ENCODE results near the gene NCKIPSD.

Gene NCKIPSD

DNA sequence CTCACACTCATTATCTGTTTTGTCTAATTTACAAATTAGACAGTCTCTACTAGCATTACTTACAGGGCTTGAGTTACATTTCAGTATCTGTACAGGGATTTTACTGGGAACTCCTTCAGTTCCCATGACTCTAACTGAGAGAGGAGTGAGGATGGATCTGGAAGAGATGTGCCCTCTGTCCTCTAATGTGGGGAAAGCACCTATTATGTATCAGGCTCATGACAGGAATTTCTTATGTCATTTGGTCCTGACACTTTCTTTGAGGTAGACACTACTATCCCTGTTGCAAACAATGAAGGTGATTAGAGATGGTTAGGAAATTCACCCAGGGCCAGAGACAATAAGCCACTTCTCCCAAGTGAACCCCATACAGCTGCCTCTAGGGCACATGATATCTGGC lies 10.9 kb upstream of the NCKIPSD start:
- DNase-seq (ENCODE audit: low read depth in 2 of 3, low spot score in 2 of 3): no peak

DNA sequence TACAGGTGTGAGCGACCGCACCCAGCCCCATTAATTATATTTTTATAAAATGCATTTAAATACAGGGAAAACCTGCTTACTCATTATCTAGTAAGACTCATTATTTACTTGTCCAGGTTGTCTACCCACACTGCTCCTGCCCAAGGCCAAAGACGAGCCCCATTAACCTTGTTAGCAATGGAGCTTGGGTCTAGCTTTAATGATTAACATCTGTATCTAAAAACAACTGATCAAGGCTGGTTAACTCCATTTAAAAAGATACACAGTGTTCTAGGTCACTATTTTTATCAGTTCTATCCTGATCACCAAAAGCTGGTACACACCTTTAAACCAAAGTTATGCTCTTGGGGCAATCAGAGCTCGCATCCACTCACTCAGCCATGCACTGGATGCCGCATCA lies 10.4 kb upstream of the NCKIPSD start:
- DNase-seq (ENCODE audit: low read depth in 2 of 3, low spot score in 2 of 3): no peak

DNA sequence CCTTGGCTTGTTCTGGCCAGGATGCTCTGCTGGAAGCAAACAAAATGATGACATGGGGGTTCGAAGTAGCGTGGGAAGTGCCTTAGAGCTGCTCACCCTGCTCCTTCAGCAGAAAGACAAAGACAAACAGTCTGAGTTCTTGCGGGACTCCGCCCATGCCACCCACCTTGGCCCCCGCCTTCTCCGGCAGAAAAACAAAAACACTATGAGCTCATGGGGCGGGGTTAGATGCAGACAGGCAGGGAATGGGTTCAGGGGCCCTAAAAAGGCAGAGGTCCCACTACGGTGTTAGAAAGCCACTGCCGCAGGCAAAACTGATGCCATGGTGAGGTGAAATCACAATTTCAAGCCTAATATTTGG lies 9.7 kb upstream of the NCKIPSD start:
- no peak for DNase-seq (ENCODE audit: low read depth in 2 of 3, low spot score in 2 of 3)

DNA sequence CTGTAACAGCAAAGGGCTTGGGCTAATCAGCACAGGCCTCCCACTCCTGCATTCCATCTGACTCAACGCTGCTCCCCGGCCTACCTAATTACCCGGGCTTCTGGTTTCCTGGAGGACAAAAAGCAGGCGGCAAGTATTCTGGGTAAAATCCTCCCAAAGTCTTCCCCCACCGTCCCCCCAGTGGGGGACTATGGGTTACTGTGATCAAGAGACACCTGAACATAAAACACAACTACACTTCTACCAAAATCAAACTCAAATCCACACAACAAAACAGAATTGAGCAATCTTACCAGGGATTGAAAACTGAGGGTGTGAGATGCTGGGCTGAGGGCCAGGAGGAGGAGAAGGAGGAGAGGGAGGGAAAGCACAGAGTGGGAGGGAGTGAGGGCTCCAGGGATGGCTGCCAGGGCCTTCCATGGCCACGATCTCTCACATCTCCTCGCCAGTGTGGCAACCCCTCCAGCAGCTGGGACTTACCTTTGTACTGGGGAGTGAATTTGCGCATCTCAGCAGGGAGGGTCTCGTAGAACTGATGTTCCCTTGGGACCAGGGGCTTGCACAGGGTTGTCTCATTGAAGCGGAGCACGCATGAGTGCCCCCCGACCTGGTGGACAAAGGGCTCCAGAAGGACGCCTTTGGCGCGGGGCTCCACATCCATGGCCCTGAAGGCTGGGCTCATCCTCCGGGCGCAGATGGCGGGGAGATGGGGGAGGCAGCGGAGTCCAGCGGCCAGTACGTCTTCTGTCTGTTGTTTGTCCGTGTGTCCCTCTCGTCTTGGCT lies 9.1 kb upstream of the NCKIPSD start:
- DNase-seq (ENCODE audit: low read depth in 2 of 3, low spot score in 2 of 3): no peak

DNA sequence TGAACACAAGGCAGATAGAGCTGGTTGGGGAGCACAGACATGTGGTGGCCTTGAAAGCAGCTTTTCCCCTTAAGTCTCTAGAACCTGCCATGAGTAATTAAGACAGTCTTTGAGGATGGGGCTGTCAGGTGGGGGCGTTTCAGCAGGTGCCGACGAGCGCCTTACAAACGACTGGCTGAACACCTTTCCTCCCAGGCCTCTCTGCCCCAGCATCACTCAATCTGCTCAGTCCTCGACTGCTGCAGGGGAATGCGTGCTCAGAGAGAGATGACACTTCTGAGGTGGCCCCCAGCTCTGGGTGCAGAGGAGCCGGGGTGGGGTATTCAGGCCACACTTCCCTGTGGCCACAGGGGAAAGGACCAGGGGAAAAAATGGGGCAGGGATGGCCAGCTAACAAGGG lies 8.1 kb upstream of the NCKIPSD start:
- DNase-seq (ENCODE audit: low read depth in 2 of 3, low spot score in 2 of 3): no peak

DNA sequence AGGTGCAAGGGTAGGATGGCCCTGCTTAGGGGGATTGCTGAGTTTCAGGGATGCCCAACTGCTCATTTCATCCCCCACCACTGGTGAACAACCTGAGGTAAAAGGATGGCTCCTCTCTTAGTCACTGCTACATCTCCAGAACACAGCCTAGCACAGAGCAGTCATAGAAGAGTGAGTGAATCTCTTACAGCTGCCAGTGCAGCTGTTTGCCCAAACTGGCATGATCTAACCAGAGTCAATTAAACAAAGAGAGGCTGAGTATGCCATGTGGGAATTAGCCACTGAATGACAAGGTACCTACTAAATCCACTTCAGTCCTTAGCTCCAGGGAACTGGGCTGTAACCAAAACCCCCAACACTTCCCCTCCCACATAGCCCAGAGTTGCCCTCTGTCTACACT lies 6.8 kb upstream of the NCKIPSD start:
- DNase-seq (ENCODE audit: low read depth in 2 of 3, low spot score in 2 of 3): no peak

DNA sequence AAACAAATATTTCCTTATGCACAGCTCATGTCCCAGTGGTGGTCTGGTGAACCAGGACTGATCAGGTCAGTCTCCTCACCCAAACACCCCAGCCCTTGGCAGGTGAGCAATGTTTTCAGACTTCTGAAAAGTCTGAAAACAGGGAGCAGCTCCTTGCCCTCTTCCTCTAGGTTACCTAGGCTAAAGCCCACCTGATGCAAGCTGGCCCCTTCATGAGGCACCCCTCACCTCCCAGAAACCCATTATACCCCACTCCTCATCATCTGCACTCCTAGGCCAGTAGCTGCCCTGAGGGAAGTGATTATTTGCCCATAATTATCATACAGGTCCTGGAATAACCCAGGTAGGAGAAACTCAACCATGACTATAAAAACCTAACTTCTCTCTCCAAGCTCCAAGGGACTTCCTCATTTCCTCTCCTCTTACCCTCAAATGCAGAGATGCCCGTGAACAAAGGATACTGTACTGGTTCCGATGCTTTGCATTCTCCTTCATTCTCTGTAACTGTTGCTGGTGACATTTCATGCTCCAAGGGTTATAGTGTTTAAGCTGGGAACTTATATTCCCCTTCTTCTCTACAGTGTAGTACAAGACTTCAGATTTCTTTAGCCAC lies 5.2 kb upstream of the NCKIPSD start:
- no peak for DNase-seq (ENCODE audit: low read depth in 2 of 3, low spot score in 2 of 3)

DNA sequence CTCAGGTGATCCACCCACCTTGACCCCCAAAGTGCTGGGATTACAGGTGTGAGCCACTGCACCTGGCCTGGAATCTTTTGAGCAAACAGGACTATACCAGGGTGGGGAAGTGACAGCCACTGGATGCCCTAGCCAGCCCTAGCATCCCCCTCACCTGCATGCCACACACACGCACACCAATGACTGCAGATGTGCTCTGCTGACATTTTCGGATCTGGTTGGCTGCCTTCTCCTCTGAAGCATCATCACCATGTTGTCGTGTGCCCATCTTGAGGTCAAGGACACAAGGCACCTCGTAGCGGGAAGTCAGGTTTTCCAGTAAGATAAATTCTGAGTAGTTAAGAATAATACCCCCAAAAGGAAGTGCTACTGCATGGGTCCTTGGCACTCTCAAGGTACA lies 3.7 kb upstream of the NCKIPSD start:
- no peak for DNase-seq (ENCODE audit: low read depth in 2 of 3, low spot score in 2 of 3)

DNA sequence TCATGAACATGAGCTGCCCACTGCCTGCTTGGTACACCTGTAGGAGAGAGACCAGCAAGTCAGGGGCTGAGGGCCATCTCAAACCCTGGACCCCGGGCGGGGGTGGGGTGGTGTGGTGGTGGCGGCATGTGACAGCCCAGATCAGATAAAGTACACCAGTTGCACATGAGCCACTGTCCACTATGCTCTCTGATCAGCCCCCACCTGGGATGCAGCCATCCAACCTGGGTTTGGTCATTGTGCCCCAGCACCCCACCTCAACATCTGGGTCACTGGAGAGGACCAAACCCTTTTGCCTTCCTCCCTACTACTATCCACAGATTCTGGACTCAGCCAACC lies 3.0 kb upstream of the NCKIPSD start:
- DNase-seq (ENCODE audit: low read depth in 2 of 3, low spot score in 2 of 3): no peak

DNA sequence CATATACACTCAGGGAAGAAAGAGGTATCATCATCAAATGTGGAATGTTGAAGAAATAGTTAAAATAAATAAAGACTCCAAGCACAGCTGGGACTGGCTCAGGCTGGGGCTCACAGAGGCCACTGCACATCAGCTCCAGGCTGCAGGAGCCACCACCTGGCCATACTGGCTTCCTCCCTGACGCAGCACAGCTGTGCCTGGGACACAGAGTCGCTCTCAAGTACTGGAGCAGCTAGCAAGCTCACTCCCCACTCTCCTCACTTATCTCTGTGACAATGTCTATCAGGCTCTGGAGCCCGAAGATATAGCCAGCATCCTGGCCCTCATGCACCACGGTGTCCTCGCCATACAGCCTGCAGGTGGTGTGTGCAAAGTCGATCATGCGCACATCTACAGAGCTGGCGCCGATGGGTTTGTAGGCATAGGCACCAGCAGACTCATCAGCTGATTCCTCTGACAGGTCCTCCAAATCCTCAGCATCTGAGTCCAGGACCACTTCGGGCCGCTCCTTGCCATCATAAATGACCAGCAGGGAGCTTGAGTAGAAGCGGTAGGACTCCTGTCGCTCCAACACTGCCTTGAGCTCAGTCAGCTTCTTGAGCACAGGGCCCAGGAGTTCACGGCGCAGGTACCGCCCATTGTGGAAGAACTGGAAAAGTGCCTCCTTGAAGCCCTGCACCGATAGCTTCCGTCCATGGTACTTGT lies 2.5 kb upstream of the NCKIPSD start:
- DNase-seq (ENCODE audit: low read depth in 2 of 3, low spot score in 2 of 3): no peak

DNA sequence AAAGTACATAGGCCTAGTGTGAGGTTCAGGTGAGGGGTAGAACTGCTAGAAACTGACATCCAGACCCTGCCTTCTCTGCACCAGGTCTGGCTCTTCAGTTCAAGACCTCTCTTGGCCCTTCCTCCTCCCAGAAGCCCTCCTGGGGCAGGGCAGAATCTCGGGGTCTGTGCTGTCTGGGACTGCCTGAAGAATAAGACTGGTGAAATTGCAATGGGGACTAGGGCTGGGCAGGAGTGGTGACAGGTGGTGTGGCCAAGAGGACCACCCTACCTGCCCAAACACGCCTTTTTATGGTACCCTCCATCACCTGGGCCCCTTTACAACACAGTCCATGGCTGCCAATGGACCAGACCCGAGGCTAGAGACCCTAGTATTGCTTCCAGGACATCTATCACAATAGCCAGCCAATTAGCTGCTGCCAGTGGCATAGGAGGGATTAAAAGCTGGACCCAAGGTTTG lies 1.5 kb upstream of the NCKIPSD start:
- no peak for DNase-seq (ENCODE audit: low read depth in 2 of 3, low spot score in 2 of 3)

DNA sequence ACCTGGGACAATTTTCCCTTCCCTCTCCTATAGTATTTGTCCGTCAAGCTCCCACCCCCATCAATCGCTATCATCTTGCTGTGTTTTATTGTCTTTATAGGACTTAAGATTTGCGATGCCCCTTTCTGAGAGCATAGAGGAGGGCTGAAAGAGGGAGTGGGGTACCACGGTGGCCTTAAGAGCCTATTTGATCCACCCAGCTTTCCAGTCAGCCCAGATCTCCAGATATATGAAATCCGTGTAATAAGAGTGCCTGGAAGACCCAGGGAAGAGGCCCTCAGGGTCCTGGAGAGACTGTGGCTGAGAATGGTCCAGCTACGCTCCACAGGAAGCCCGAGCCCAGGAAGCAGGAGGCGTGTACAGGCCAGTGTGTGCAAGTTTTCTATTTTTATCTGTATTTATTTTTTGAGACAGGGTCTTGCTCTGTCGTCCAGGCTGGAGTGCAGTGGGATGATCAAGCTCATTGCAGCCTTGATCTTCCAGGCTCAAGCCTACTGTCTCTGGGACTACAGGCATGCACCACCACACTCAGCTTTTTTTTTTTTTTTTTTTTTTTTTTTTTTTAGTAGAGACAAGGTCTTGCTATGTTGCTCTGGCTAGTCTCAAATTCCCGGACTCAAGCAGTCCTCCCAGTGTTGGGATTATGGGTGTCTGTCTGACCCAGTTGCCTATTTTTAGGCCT lies 964 bp upstream of the NCKIPSD start:
- DNase-seq (ENCODE audit: low read depth in 2 of 3, low spot score in 2 of 3): no peak

DNA sequence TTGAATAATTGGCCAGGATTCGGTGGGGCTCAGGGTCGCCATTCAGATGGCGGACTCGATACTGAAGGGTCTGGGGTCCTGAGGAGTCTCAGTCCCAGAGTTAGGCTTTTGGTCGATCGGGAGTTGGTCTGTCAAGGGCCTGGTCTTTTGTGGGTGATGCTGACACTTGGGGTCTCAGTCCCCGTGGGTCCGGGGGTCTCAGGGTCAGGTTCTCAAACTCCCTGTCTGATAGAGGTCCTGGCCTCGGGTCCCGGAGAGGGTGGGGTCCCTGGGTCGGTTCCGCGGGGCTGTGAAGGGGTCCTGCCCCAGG lies 467 bp downstream of the NCKIPSD start:
- no peak for DNase-seq (ENCODE audit: low read depth in 2 of 3, low spot score in 2 of 3)

DNA sequence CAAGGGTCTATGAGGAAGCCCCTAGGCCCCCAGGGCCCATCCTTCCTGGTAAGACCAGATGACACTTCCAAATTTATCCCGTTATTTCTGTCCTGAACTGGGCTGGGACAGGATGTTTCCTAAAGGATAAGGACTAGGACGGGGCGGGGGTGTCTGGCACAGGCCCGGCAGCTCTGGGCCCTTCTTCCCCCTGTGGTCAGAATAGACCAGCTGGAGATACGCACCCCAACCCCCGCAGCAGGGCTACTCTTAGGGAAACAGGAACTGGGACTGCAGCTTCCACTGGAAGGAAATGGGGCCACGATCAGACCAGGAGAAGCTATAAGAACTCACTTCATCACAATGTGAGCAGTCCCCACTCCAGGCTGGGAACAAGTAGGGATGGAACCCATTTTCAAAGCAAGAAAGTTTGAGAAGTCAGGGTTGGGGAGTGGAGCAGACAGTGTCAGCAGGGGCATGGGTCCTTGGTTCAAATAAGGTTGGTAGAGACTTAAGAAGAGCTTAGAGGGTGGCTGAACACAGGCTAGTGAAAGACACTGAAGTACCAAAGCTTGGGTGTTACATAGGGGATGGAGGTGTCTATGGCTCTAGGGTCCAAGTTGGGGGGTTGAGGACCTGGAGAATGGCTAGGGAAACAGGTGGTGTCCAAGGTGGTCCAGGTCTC lies 1.1 kb downstream of the NCKIPSD start:
- DNase-seq (ENCODE audit: low read depth in 2 of 3, low spot score in 2 of 3): no peak

DNA sequence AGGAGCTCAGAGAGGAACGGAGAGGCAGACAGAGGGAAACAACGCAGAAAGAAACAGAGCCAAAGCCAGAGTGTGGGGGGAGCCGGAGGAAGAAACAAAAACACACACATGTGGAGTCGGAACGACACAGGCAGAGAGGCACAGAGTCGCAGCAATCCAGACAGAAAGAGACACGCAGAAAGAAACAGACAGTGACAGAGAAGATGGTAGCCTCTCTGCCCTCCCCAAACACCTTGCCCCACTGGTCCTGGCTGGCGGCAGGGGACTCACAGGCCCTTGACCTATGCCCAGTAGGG lies 1.7 kb downstream of the NCKIPSD start:
- no peak for DNase-seq (ENCODE audit: low read depth in 2 of 3, low spot score in 2 of 3)

DNA sequence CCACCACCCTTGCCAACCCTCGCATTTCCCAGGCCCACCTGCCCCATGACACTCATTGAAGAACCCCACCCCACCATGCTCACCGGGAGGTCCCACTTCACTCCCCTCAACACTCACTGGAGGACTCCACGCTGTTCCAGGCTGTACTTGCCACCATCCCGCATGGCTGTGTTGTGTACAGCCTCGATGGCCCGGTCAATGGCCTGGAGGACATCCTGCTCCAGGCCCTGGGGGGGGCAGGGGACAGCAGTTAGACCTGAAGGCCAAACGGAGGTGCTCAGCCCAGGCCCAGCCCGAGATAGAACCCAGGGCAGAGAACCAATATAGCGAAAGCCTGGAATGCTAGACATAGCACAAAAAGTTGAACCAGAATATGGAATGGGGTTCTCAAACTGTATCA lies 2.9 kb downstream of the NCKIPSD start:
- DNase-seq (ENCODE audit: low read depth in 2 of 3, low spot score in 2 of 3): no peak

DNA sequence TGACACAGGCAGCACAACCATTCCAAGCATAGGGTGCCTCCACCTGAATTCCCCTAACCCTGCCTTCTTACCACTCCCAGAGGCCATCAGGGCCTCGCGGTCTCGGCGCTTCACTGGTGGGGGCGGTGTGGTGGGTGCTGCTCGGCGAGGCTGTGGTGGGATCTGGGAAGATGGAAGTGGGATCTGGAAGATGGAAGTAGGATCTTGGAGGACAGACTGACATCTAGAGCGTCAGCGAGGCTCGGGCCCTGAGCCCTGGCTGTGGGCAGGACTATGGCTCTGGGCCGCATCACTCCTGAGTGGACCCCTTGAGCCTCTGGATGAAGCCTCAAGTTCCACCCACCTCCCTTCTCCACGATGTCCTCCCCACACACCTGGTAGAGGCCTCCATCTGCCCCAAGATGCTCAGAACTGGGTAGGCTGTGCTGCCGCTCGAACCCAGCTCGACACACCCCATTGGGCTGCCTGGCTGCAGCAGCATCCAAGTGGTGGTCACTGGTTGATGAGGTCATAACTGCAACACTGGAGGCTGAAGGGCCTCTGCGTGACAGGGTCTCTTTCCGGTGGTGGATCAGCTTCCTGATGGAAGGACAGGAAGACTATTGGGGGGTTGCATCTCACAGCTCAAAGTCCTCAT lies 3.6 kb downstream of the NCKIPSD start:
- no peak for DNase-seq (ENCODE audit: low read depth in 2 of 3, low spot score in 2 of 3)

DNA sequence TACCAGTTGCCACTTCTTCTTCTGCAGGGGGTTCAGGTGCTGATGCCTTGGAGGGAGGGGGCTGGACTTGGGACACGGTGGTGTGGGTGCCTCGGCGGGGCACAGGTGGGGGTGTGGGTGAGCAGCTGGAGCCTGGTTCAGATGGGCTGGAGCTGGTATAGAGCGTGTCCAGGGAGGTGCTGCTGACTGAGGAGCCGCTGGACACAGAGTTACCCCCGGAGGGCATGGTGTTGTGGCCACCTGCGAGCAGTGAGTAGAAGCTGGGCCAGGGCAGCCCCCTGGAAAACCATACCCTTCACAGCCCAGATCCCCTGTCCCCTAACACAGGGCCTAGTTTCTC lies 4.2 kb downstream of the NCKIPSD start:
- DNase-seq (ENCODE audit: low read depth in 2 of 3, low spot score in 2 of 3): no peak

DNA sequence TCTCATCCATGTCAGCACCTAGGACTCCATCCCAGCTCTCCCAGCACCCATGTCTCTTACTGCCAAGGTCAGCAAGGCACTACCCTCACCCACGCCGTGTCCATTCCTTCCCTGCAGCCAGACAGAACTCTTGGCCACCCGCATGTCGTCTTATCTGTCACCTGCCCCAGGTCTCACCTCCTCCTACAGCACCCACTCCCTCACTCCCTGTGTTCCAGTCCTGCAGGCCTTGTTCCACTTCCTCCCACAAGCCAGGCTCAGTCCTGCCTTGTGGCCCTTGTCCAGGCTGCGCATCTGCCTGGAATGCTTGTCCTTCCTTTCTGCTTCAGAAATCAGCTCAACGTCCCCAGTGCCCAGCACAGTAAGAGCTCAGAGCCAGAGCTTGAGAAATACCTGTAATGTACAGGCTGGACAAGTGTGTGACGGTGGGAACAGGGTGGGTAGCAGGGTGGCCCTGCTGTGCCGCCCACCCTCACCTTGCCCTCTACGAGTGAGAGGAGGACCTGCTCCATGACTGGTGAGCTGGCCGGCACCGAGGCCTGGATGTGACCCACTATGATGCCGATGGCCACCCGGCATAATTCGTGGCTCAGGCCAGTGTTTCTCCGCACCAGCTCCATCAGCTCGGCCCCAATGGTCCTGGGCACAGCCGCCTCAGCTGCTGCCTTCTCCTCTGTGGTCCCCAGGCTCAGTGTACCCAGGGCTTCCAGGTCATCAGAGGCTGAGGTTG lies 4.7 kb downstream of the NCKIPSD start:
- no peak for DNase-seq (ENCODE audit: low read depth in 2 of 3, low spot score in 2 of 3)

DNA sequence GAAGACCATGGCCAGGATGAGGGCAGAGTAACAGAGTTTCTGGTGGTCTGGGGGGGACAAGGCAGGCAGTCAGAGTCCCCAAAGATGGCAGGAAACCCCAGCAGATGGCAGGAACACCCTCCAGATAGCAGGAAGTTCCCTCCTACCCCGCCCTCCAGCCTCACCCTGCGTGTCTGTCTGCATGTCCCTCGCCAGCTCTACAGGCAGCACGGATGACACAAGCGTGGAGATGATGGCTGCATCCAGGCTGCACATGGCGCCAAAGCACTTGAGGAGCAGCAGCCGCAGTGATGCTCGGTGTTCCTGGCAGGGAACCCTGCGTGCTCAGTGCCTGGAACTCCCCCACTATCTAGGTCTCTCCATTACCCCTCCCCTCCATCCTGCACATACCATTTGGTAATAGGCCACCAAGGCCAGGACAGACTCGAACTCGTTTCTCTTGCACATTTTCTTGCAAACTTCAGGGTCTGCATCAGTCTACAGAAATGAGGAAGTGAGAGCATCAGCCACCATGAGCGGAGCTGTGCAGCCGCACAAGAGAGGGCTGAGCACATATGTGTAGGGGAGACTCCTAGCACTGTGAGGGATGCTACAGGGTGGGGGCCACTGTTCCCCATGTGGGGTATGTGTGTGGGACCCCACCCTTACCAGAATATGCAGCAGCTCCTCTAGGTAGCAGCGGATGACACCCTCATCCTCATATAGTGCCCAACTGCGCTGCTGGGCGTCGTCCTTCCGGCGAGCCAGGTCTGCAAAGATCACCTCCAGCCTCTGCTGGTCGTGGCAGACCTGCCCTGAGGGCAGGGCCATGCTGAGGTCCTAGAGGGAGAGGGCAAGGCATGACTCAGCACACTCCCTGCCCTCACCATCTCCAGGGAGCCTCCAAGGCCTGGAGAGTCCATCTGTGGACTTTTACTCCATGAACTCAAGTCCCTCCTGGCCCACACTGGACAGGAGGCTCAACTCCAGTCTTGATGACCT lies 6.0 kb downstream of the NCKIPSD start:
- no peak for DNase-seq (ENCODE audit: low read depth in 2 of 3, low spot score in 2 of 3)

All from activated CD8-positive, alpha-beta memory T cell treated with anti-CD3 and anti-CD28 coated beads for 48 hours (primary cell).